Tibial nerve (tissue), 3 donors: Measurements from ENCODE around the gene AAMDC.
"Not testable (repeated sequence)": the region's sequence is repeated elsewhere in the genome, so short reads cannot be mapped to it uniquely, and the experiment has no call there.

ENCODE experiments used
- CTCF ChIP-seq, 5 experiments: fragments of 200-600 bp in 3 of 5; fragments of 450-650 bp in 2 of 5; sonication (generic) in 3 of 5; IDR thresholded peaks; one replicate each; pipeline ENCODE4 v1.5.1; 2016 to 2019; ENCODE audit warnings: antibody characterized with exemption in 5 of 5, mild to moderate bottlenecking in 3 of 5, moderate library complexity in 2 of 5
- POLR2A ChIP-seq, 2 donors: fragments of 450-650 bp; IDR thresholded peaks; one replicate each; pipeline ENCODE4 v1.6.1; 2017; ENCODE audit warnings: antibody characterized with exemption in 2 of 2, mild to moderate bottlenecking in 2 of 2, moderate library complexity in 2 of 2

- TF ChIP-seq CTCF, POLR2A (IDR thresholded peaks at IDR 0.05): not testable (repeated sequence)
Measured at GRCh38 chr11:77822126-77822525, 1.2 kb downstream of the AAMDC start.
